Kasumi-1 (cell line): Measurements from ENCODE around the gene ATG9A.
A peak's percentile ranks its signal among the peaks of the same experiment; 100 is the strongest.
"Not testable (repeated sequence)": the region's sequence is repeated elsewhere in the genome, so short reads cannot be mapped to it uniquely, and the experiment has no call there.

Experiments
- DNase-seq, 2 experiments: peaks; one replicate each; lab custom pipeline; 2025; lab: John Stamatoyannopoulos, UW

The ATG9A gene

DNA sequence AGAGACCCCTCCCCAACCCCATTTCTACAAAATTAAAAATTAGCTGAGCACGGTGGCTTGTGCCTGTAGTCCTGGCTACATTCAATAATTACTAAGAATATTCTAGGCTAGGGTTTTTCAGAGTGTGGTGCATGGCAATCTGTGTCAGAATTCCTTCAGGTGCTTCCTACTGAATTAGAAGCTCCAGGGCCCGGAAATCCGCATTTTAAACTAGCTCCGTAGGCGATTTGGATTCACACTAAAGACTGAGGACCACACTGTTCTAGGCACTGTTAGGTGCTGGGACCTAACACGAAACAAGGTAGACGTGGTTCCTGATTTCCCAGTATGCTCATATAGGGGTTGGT lies 23.5 kb downstream of the ATG9A start:
- DNase-seq = no peak

DNA sequence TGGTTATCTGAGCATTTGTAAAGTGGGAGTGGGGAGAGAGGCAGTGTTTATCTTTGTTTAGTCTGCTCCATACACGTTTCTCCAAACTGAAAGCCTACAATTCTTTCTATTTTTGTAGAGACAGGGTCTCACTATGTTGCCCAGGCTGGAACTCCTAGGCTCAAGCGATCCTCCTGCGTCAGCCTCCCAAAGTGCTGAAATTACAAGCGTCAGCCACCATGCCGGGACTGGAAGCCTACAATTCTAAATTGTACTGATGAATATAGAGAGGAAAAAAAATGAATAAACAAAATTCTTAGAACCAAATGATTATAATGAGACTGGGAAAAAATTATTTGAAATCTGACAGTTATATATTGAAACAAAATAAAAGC lies 24.3 kb downstream of the ATG9A start:
- DNase-seq = no peak

DNA sequence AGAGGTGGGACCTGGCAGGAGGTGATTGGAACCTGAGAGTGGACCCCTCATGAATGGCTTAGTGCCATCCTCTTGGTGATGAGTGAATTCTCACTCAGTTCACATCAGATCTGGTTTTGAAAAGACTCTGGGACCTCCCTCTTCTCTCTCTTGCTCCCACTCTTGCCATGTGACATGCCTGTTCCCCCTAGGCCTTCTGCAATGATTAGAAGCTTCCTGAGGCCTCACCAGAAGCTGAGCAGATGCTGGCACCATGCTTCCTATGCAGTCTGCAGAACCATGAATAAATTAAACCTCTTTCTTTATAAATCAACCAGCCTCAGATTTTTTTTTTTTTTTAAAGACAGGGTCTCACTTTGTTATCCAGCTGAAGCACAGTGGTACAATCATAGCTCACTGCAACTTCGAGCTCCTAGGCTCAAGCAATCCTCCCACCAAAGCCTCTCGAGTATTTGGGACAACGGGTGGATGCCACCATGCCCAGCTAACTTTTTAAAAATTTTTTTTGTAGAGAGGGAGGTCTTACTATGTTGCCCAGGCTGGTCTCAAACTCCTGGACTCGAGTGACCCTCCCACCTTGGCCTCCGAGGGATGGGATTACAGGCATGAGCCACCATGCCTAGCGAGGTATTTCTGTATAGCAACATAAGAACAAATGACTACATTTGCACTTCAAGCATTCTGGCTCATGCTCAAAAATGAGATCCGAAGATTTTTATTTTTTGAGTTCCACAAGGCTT lies 24.8 kb downstream of the ATG9A start:
- DNase-seq = no peak

DNA sequence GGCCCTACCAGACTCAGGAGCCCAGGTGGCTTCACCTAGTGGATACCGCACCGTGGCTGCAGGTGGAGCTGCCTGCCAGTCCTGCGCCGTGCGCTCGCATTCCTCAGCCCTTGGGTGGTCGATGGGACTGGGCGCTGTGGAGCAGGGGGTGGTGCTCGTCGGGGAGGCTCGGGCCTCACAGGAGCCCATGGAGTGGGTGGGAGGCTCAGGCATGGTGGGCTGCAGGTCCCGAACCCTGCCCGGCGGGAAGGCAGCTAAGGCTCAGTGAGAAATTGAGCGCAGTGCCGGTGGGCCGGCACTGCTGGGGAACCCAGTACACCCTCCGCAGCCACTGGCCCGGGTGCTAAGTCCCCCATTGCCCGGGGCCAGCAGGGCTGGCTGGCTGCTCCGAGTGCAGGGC lies 28.1 kb downstream of the ATG9A start:
- DNase-seq = not testable (repeated sequence)

DNA sequence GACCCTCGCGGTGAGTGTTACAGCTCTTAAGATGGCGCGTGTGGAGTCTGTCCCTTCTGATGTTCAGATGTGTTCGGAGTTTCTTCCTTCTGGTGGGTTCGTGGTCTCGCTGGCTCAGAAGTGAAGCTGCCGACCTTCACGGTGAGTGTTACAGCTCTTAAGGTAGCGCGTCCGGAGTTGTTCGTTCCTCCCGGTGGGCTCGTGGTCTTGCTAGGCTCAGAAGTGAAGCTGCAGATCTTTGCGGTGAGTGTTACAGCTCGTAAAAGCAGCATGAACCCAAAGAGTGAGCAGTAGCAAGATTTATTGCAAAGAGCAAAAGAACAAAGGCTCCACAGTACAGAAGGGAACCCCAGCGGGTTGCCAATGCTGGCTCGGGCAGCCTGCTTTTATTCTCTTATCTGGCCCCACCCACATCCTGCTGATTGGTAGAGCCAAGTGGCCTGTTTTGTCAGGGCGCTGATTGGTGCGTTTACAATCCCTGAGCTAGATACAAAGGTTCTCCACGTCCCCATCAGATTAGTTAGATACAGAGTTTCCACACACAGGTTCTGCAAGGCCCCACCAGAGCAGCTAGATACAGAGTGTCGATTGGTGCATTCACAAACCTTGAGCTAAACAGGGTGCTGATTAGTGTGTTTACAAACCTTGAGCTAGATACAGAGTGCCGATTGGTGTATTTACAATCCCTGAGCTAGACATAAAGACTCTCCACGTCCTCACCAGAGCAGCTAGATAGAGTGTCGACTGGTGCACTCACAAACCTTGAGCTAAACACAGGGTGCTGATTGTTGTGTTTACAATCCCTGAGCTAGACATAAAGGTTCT lies 28.7 kb downstream of the ATG9A start:
- not testable (repeated sequence) for DNase-seq

DNA sequence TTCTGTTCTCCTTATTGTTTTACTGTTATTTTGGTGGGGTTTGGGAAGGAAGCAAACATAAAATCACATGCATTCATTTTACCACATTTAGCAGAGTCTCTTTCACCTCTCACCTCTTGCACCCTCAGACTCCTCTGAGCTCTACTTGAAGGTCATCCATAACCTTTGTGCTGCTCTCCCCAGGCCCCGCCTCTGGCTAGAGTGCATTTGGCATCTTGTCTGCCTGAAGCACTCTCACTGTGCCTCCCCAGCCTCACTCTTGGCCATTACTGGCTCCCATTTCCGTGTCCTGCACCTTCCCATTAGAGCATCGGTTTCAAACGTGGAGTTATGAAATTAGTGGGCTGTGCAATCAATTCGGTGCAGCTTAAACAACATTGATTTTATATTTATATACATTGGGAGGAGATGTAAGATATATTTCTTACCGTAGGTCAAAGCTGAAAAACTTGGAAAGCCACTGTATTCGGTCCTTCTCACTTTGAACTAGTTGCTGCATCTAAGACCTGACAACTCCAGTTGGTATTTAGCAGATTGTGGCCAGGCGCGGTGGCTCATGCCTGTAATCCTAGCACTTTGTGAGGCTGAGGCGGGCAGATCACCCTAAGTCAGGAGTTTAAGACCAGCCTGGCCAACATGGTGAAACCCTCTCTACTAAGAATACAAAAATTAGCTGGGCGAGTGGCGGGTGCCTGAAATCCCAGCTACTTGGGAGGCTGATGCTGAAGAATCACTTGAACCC lies 29.8 kb downstream of the ATG9A start:
- DNase-seq = no peak

GRCh38 chr2:219198974-219199373 lies 30.5 kb downstream of the ATG9A start:
- DNase-seq = no peak

GRCh38 chr2:219197388-219197787 lies 32.0 kb downstream of the ATG9A start:
- no peak for DNase-seq

- DNase-seq = no peak
Measured at GRCh38 chr2:219186754-219187456, 42.5 kb downstream of the ATG9A start.

DNA sequence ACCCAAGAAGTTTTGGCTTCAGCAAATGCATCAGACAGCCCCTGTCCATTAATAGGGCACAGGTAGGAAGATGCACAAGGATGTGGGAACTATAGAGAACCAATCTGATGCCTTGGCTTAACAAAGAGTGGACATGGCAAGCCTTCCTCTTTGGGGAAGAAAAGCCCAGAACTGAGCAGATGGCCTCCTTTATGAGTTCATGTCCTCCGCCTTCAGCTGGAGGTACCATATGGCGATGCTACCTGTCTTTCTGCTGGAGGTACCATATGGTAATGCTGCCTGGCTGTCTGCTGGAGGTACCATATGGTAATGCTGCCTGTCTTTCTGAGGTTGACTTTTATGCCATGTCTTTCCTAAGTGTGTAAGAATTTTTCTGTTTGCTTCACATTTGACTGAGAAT lies 45.3 kb downstream of the ATG9A start:
- no peak for DNase-seq

GRCh38 chr2:219183151-219183772 lies 46.2 kb downstream of the ATG9A start:
- DNase-seq = no peak

- DNase-seq = peak; percentile 72 to 73
Measured at GRCh38 chr2:219182331-219183150, 46.9 kb downstream of the ATG9A start.

DNA sequence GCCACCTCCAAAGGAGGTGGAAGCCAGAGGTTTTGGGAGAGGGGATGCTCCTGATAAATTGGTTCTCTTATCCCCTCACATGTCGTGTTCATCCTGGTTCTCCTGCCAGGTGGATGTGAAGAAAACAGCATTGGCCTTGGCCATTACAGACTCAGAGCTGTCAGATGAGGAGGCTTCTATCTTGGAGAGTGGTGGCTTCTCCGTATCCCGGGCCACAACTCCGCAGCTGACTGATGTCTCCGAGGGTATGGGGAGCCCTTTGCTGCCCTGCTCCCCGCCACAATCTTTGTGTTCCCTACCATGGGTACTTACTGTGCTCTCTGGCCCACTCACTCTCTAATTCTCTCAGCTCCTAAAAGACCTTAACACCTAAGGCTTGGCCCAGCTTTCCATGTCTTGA lies 47.9 kb downstream of the ATG9A start:
- no peak for DNase-seq

GRCh38 chr2:219180961-219181360 lies 48.5 kb downstream of the ATG9A start:
- DNase-seq = no peak

- no peak for DNase-seq
Measured at GRCh38 chr2:219179601-219180465, 49.6 kb downstream of the ATG9A start.

GRCh38 chr2:219178377-219179175 lies 50.9 kb downstream of the ATG9A start:
- no peak for DNase-seq

GRCh38 chr2:219177552-219178376 lies 51.7 kb downstream of the ATG9A start, which contains the start of gene RETREG2:
TSS of gene RETREG2 (plus strand) at chr2:219178275. CDS start at chr2:219178353, 78 bp downstream.
- DNase-seq = peak; percentile 49 to 66
